GM12878 (cell line): ENCODE measurements around the gene CHRNA9. TPM values are rescaled to one million over a fixed set of nuclear protein-coding genes. Genes with fewer than 3 reads are reported as not detected.

Source experiments
- ATF7 ChIP-seq: fragments of 450-650 bp; IDR thresholded peaks from 2 replicates; pipeline ENCODE4 v1.6.1; 2016; ENCODE audit warnings: low read depth, mild to moderate bottlenecking
- E2F4 ChIP-seq: IDR thresholded peaks from 2 replicates; pipeline ENCODE4 v1.6.1; 2012; ENCODE audit warnings: low read depth, low read length, improper control_type of control experiment
- EZH2 ChIP-seq: IDR thresholded peaks from 2 replicates; pipeline ENCODE4 v1.6.1; 2012; ENCODE audit warnings: low read depth, mild to moderate bottlenecking, control low read depth, inconsistent platforms, low read length, borderline replicate concordance; ENCODE audit not compliant: control insufficient read depth
- FOS ChIP-seq: IDR thresholded peaks from 3 replicates; pipeline ENCODE4 v1.6.1; 2011; ENCODE audit warnings: borderline replicate concordance; ENCODE audit not compliant: insufficient read length; ENCODE audit errors: extremely low read depth
- MAX ChIP-seq: IDR thresholded peaks from 2 replicates; pipeline ENCODE4 v1.6.1; 2012; ENCODE audit warnings: low read depth, low read length, improper control_type of control experiment
- MTA3 ChIP-seq: IDR thresholded peaks from 2 replicates; pipeline ENCODE4 v1.6.1; 2012; ENCODE audit warnings: low read length, inconsistent platforms, borderline replicate concordance
- NKRF ChIP-seq: fragments of 450-650 bp; conservative IDR thresholded peaks from 2 replicates; pipeline ENCODE4 v1.6.1; 2017; ENCODE audit warnings: mild to moderate bottlenecking, moderate library complexity
- PML ChIP-seq: IDR thresholded peaks from 2 replicates; pipeline ENCODE4 v1.6.1; 2012; ENCODE audit warnings: low read length, inconsistent platforms
- TCF7 ChIP-seq: IDR thresholded peaks from 2 replicates; pipeline ENCODE4 v1.6.1; 2014; ENCODE audit warnings: antibody characterized with exemption, borderline replicate concordance
- polyA plus RNA-seq, 11 experiments: library from polyadenylated mRNA; depleted of rRNA in 4 of 11; unstranded in 6 of 11; stranded (reverse) in 5 of 11; fragments of >200 nt; fragmentation: Nextera tagmentation in 4 of 11; fragmentation: Illumina TruSeq in 1 of 11; extraction: Ambion mirVana in 4 of 11; extraction: Trizol in 1 of 11; gene quantifications; 1 replicate in 1 of 11; 2 replicates in 10 of 11; pipeline versions ENCODE4 v1.2.1 to v1.2.3, GENCODE V29; 2011 to 2016; ENCODE audit warnings: inconsistent platforms in 2 of 11, missing spikeins in 2 of 11, low read depth in 1 of 11
- small RNA-seq: library from RNA; depleted of rRNA; stranded (forward); fragments of <200 nt; gene quantifications from one replicate; pipeline ENCODE3, GENCODE V24; 2014
- total RNA-seq, 4 experiments: library from RNA; depleted of rRNA in 3 of 4; stranded (reverse); fragments of >200 nt in 3 of 4; fragmentation: Illumina TruSeq in 1 of 4; extraction: Trizol in 1 of 4; gene quantifications; 2 replicates each; pipeline versions ENCODE4 v1.2.1 to v1.2.3, GENCODE V29; 2013 to 2021

Gene CHRNA9
- total and polyA plus RNA-seq, 10 of the 15 experiments (the other 5 are each of a cell fraction or from before 2014, with no cell fraction given), result 0.05 to 0.09 (median 0.08) TPM; not detected in 7

- TF ChIP-seq NKRF (no peak), EZH2 (no peak), E2F4 (no peak), TCF7 (no peak), MTA3 (no peak), MAX (no peak), FOS (no peak), ATF7 (no peak), PML (no peak)
Measured at GRCh38 chr4:40403081-40403480, 67.9 kb downstream of the CHRNA9 start (continued).

Small RNAs within 50 kb of the gene (small RNA-seq; reads per million reads assigned to genes)
- not detected for gene RNU7-74P

Other genes with a start within 250 kb of the CHRNA9 start
- 47.2 and 49.3 TPM in 2 replicates for gene RHOH, start 138.3 kb upstream of the CHRNA9 start, total RNA-seq (2014; rRNA removed)
- 46.5 and 48.1 TPM in 2 replicates for gene RHOH, start 138.3 kb upstream of the CHRNA9 start, total RNA-seq (2014; rRNA removed; fragmentation: Illumina TruSeq; extraction: Trizol)
- gene RHOH, start 138.3 kb upstream of the CHRNA9 start, total RNA-seq (2021), result 64.5 and 65.7 TPM in 2 replicates
- gene RHOH, start 138.3 kb upstream of the CHRNA9 start, polyA plus RNA-seq (2011; rRNA removed), result 120 and 128 TPM in 2 replicates
- gene RHOH, start 138.3 kb upstream of the CHRNA9 start, polyA plus RNA-seq (2014; fragmentation: Illumina TruSeq; extraction: Trizol), result 51.9 and 67.1 TPM in 2 replicates
- 10 to 100 TPM; 48.9 to 78.4 TPM for gene RHOH, start 138.3 kb upstream of the CHRNA9 start, polyA plus RNA-seq (2014; fragmentation: Nextera tagmentation; extraction: Ambion mirVana)
- 48.4 and 49.5 TPM in 2 replicates for gene RHOH, start 138.3 kb upstream of the CHRNA9 start, polyA plus RNA-seq (2014; rRNA removed)
- 10 to 100 TPM; 63.8 to 64.4 TPM for gene RHOH, start 138.3 kb upstream of the CHRNA9 start, polyA plus RNA-seq (2016; fragmentation: Nextera tagmentation; extraction: Ambion mirVana)